ENCODE measurements around the gene FAH. TPM values are rescaled to one million over a fixed set of nuclear protein-coding genes. Genes with fewer than 3 reads are reported as not detected.

FAH gene
- total and polyA plus RNA-seq, 2 donors (not counting 3 experiments of a cell fraction or from before 2014, with no cell fraction given), result 18.2 to 18.7 TPM

DNA sequence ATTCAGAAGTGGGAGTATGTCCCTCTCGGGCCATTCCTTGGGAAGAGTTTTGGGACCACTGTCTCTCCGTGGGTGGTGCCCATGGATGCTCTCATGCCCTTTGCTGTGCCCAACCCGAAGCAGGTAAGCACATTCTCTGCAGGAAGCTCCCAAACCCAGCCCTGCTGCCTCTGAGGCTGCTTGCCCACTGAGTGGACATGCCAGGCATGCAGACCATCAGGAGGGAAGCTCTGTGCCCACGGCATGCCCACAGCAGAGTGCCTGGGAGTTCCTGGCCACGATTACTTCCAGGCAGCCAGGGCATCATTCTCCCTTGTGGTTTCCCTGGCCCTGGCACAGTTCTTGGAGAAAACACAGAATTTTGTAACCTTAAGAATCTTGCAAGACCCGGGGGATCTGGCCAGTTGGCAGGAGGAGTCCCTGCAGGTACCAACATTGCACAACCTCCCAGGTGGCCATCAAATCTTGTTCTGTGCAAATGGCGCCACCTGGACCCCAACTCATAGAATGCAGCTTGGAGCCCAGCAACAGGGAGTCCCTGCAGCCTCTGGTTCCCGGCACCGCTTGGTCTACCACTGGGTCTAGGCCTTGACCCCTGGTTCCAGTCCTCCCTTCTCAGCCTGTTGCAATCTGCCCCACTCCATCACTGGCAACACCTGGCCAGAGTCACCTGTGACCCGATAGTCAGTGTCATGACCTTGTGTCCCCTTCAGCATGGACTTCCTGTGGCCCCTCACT lies 20.4 kb downstream of the FAH start:
- no peaks in the 10 kb centered on the region for H3K9me1 ChIP-seq (replicated peaks; ENCODE audit: control insufficient read depth, extremely low read depth, insufficient read depth, low read length)
- peaks cover 3% of the 10 kb centered on the region for H3K4me1 ChIP-seq (ENCODE audit: control insufficient read depth, extremely low read depth, insufficient read depth, low read length)
- H3K79me2 ChIP-seq (ENCODE audit: control insufficient read depth, insufficient read depth, low read length), result no peaks in the 10 kb centered on the region
- BruUV-seq (replicated peaks), result no TSS peak
- H4K20me1 ChIP-seq (replicated peaks; ENCODE audit: control insufficient read depth, extremely low read depth, insufficient read depth, low read length), result no peaks in the 10 kb centered on the region
- H3K27ac ChIP-seq (ENCODE audit: insufficient read depth, low read depth, low read length), result no peak overlapping the region
- H3K4me2 ChIP-seq (ENCODE audit: insufficient read depth, low read length), result no peak overlapping the region
- intact Hi-C loops (cut with micrococcal nuclease) (loop anchor here (1.0 to 10.0 kb wide), 9 partner anchors 22 to 788 kb away; partner anchors contain the start of genes MTHFS and ZFAND6), dilution Hi-C loops (cut with MboI; ENCODE audit: extremely low pct_ligation_motif_present, low sequenced_read_pairs) (no loop called here)
- H3K9me3 ChIP-seq (replicated peaks; ENCODE audit: control insufficient read depth, insufficient read depth, low read length), result no peaks in the 10 kb centered on the region
- FAIRE-seq (peak; percentile 89), DNase-seq (ENCODE audit: low read depth, low spot score) (peak; percentile 58)
- no peaks in the 10 kb centered on the region for H3K36me3 ChIP-seq (ENCODE audit: control insufficient read depth in 2 of 2, extremely low read depth in 1 of 2, insufficient read depth in 2 of 2, low read length in 2 of 2)
- CTCF ChIA-PET, result interaction anchor here (0.6 to 4.8 kb wide), 33 partner anchors 8 to 840 kb away, joined by 3 to 31 read pairs (median 5); partner anchors contain the start of genes FAH and ZFAND6
- no peaks in the 10 kb centered on the region for H3K27me3 ChIP-seq (ENCODE audit: control insufficient read depth in 2 of 2, insufficient read depth in 2 of 2, low read length in 2 of 2)
- no peak overlapping the region for H3K4me3 ChIP-seq (replicated peaks in 1 of 3; ENCODE audit: insufficient read depth in 1 of 3, low read depth in 1 of 3, low read length in 3 of 3)
- no peak for TF ChIP-seq POLR2AphosphoS5 (IDR thresholded peaks at IDR 0.05; ENCODE audit: insufficient read depth, low read depth, low read length)
- TF ChIP-seq, protein P1, sequence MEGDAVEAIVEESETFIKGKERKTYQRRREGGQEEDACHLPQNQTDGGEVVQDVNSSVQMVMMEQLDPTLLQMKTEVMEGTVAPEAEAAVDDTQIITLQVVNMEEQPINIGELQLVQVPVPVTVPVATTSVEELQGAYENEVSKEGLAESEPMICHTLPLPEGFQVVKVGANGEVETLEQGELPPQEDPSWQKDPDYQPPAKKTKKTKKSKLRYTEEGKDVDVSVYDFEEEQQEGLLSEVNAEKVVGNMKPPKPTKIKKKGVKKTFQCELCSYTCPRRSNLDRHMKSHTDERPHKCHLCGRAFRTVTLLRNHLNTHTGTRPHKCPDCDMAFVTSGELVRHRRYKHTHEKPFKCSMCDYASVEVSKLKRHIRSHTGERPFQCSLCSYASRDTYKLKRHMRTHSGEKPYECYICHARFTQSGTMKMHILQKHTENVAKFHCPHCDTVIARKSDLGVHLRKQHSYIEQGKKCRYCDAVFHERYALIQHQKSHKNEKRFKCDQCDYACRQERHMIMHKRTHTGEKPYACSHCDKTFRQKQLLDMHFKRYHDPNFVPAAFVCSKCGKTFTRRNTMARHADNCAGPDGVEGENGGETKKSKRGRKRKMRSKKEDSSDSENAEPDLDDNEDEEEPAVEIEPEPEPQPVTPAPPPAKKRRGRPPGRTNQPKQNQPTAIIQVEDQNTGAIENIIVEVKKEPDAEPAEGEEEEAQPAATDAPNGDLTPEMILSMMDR (IDR thresholded peaks at IDR 0.05; ENCODE audit: extremely low read depth in 1 of 2, insufficient read depth in 1 of 2, low read depth in 1 of 2, low read length in 2 of 2), result peak; percentile 75 to 82
- H2AFZ ChIP-seq (ENCODE audit: low read depth, low read length), result no peak overlapping the region
- POLR2A ChIA-PET, result interaction anchor here (1.1 kb wide), 1 partner anchor 99 kb away, joined by 3 read pairs; no protein-coding TSS in a partner anchor
- H3K9ac ChIP-seq (replicated peaks; ENCODE audit: extremely low read depth, insufficient read depth, low read length), result no peak overlapping the region

All from endothelial cell of umbilical vein (primary cell).